ENCODE data around the gene SMYD3.

Gene SMYD3

DNA sequence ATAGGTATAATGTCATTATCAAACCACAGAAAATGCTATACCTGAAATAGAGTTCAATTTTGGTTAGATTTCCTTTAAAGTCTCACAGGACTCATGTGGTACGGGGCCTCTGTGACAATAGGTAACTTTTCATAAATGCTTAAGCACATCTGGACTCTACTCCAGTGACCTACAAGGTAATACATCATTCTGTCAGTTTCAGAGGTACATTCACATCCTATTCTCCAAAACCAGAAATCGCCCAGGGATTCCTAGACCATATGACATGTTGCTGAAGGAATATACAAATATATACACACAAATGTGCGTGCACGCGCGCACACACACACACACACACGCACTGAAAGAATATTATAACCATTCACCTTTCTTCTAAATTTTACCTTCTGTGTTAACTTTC is 311.8 kb downstream of the SMYD3 start:
- Histone ChIP-seq H3K27me3 (ENCODE audit: control insufficient read depth in 2 of 2, insufficient read depth in 2 of 2, low read length in 2 of 2) (no peaks in the 10 kb centered on the region), H3K4me1 (ENCODE audit: control insufficient read depth in 2 of 2, insufficient read depth in 2 of 2, low read length in 2 of 2) (no peaks in the 10 kb centered on the region), H3K27ac (ENCODE audit: low read depth in 2 of 2, low read length in 2 of 2) (no peak overlapping the region), H3K4me3 (ENCODE audit: low read length in 2 of 2) (no peak overlapping the region), H3K9ac (ENCODE audit: low read depth in 1 of 2, low read length in 2 of 2) (no peak overlapping the region), H3K9me3 (ENCODE audit: control insufficient read depth in 2 of 2, low read length in 2 of 2) (no peaks in the 10 kb centered on the region), H3K36me3 (ENCODE audit: control insufficient read depth in 2 of 2, insufficient read depth in 2 of 2, low read length in 2 of 2) (no peaks in the 10 kb centered on the region)

GRCh38 chr1:246193537-246193936 is 313.5 kb downstream of the SMYD3 start:
- Histone ChIP-seq H3K4me3 (ENCODE audit: low read length in 2 of 2) (no peak overlapping the region), H3K9ac (ENCODE audit: low read depth in 1 of 2, low read length in 2 of 2) (no peak overlapping the region), H3K36me3 (ENCODE audit: control insufficient read depth in 2 of 2, insufficient read depth in 2 of 2, low read length in 2 of 2) (no peaks in the 10 kb centered on the region), H3K27ac (ENCODE audit: low read depth in 2 of 2, low read length in 2 of 2) (no peak overlapping the region), H3K4me1 (ENCODE audit: control insufficient read depth in 2 of 2, insufficient read depth in 2 of 2, low read length in 2 of 2) (no peaks in the 10 kb centered on the region), H3K9me3 (ENCODE audit: control insufficient read depth in 2 of 2, low read length in 2 of 2) (no peaks in the 10 kb centered on the region), H3K27me3 (ENCODE audit: control insufficient read depth in 2 of 2, insufficient read depth in 2 of 2, low read length in 2 of 2) (no peaks in the 10 kb centered on the region)

DNA sequence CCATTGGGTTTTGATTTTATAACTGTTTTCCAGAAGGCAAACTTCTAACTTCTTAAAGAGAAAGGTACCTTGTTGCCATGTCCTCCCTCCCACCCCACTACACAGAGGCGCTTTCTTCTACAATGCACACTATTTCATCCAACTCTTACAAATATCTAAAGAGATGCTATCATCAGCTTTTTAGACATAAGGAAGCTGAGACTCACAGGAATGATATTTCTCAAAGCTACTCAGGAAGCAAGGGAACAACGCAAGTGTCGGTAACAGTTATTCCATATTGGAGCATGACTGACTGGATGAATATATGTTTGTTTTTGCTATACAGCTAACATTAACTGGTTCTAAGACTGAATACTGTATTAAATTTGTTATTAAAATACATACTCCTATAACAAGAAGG is 318.0 kb downstream of the SMYD3 start:
- no peaks in the 10 kb centered on the region for H3K4me1 ChIP-seq (ENCODE audit: control insufficient read depth in 2 of 2, insufficient read depth in 2 of 2, low read length in 2 of 2)
- H3K4me3 ChIP-seq (ENCODE audit: low read length in 2 of 2): no peak overlapping the region
- H3K27me3 ChIP-seq (ENCODE audit: control insufficient read depth in 2 of 2, insufficient read depth in 2 of 2, low read length in 2 of 2): no peaks in the 10 kb centered on the region
- H3K9me3 ChIP-seq (ENCODE audit: control insufficient read depth in 2 of 2, low read length in 2 of 2): no peaks in the 10 kb centered on the region
- no peaks in the 10 kb centered on the region for H3K36me3 ChIP-seq (ENCODE audit: control insufficient read depth in 2 of 2, insufficient read depth in 2 of 2, low read length in 2 of 2)
- no peak overlapping the region for H3K27ac ChIP-seq (ENCODE audit: low read depth in 2 of 2, low read length in 2 of 2)
- no peak overlapping the region for H3K9ac ChIP-seq (ENCODE audit: low read depth in 1 of 2, low read length in 2 of 2)

DNA sequence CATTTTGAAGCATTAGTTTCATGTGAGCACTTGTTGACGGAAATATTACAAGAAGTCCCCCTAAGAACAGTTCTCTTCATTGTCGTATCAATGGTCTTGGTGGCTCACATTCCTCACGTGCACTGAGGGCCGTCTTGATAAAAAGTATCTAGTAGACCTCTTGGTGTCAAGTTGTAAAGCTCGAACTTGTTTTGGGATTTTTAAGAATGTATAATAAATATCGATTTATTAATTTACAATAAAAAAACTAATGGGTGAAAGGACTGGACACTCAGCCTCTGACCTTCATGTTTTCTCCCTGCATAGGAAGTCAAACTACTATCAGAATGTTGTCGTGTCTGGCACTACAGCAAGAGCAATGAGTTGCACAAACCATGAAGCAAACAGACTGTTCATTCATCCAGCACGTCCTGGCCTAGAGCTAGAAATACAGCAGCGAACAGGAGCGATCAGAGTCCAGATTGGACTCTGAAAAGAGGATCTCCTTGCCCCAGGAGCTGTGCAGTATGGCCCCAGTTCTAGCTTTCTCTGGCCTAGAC is 319.2 kb downstream of the SMYD3 start:
- H3K9ac ChIP-seq (ENCODE audit: low read depth in 1 of 2, low read length in 2 of 2): no peak overlapping the region

DNA sequence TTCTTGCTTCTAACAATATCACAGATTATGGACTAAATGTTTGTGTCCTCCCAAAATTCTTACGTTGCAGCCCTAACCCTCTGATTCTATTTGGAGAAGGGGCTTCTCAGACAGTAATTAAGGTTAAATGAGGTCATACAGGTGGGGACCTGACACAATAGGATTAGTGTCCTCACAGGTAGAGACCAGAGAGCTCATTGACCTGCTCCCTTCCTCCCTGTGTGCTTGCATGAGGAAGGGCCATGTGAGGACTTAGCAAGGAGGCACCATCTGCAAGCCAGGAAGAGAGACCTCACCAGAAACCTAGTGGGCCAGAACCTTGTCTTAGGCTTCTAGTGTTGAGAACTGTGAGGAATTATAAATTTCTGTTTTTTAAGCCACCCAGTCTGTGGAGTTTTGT is 322.6 kb downstream of the SMYD3 start:
- H3K4me1 ChIP-seq (ENCODE audit: control insufficient read depth in 2 of 2, insufficient read depth in 2 of 2, low read length in 2 of 2): no peaks in the 10 kb centered on the region
- no peaks in the 10 kb centered on the region for H3K27me3 ChIP-seq (ENCODE audit: control insufficient read depth in 2 of 2, insufficient read depth in 2 of 2, low read length in 2 of 2)
- no peak overlapping the region for H3K9ac ChIP-seq (ENCODE audit: low read depth in 1 of 2, low read length in 2 of 2)
- H3K9me3 ChIP-seq (ENCODE audit: control insufficient read depth in 2 of 2, low read length in 2 of 2): no peaks in the 10 kb centered on the region
- no peak overlapping the region for H3K27ac ChIP-seq (ENCODE audit: low read depth in 2 of 2, low read length in 2 of 2)
- H3K4me3 ChIP-seq (ENCODE audit: low read length in 2 of 2): no peak overlapping the region
- no peaks in the 10 kb centered on the region for H3K36me3 ChIP-seq (ENCODE audit: control insufficient read depth in 2 of 2, insufficient read depth in 2 of 2, low read length in 2 of 2)

More for the DNA sequence above, 319.2 kb downstream of the SMYD3 start:
- no peak overlapping the region for H3K4me3 ChIP-seq (ENCODE audit: low read length in 2 of 2)
- H3K27ac ChIP-seq (ENCODE audit: low read depth in 2 of 2, low read length in 2 of 2): no peak overlapping the region
- no peaks in the 10 kb centered on the region for H3K4me1 ChIP-seq (ENCODE audit: control insufficient read depth in 2 of 2, insufficient read depth in 2 of 2, low read length in 2 of 2)
- H3K36me3 ChIP-seq (ENCODE audit: control insufficient read depth in 2 of 2, insufficient read depth in 2 of 2, low read length in 2 of 2): no peaks in the 10 kb centered on the region
- H3K27me3 ChIP-seq (ENCODE audit: control insufficient read depth in 2 of 2, insufficient read depth in 2 of 2, low read length in 2 of 2): no peaks in the 10 kb centered on the region
- H3K9me3 ChIP-seq (ENCODE audit: control insufficient read depth in 2 of 2, low read length in 2 of 2): no peaks in the 10 kb centered on the region

DNA sequence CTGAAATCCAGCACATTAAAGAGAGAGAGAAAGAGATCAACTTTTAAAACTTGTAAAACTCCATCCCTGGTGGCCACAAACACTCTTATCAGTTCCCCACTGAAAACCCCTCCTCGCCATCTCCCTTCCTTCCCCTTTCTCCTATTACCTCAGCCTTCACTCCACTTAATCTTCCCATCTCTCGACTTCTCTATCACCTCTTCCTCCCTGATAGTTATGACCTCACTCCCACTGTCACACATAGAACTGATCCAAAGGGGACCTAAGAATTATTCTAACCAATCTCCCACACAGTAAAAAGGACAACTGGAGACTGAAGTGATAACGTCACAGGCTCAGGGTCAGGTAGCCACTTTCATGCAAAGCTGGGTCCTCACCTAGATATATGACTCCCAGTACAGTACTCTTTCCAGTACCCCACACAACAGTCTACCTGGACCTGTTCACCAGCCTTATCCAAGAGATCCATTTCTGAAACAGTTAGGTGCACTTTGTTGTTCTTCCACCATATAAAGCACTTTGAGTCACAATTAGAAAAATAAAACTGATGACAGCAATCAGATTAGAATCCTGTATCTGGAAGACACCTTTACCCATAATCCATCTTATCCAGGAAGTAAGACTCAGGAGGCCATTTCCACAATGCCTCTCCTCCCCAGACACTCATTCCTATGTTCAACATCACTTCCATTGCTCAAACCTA is 324.8 kb downstream of the SMYD3 start:
- no peak overlapping the region for H3K4me3 ChIP-seq (ENCODE audit: low read length in 2 of 2)
- no peak overlapping the region for H3K9ac ChIP-seq (ENCODE audit: low read depth in 1 of 2, low read length in 2 of 2)
- H3K36me3 ChIP-seq (ENCODE audit: control insufficient read depth in 2 of 2, insufficient read depth in 2 of 2, low read length in 2 of 2): no peaks in the 10 kb centered on the region
- no peak overlapping the region for H3K27ac ChIP-seq (ENCODE audit: low read depth in 2 of 2, low read length in 2 of 2)
- H3K27me3 ChIP-seq (ENCODE audit: control insufficient read depth in 2 of 2, insufficient read depth in 2 of 2, low read length in 2 of 2): no peaks in the 10 kb centered on the region
- no peaks in the 10 kb centered on the region for H3K4me1 ChIP-seq (ENCODE audit: control insufficient read depth in 2 of 2, insufficient read depth in 2 of 2, low read length in 2 of 2)
- no peaks in the 10 kb centered on the region for H3K9me3 ChIP-seq (ENCODE audit: control insufficient read depth in 2 of 2, low read length in 2 of 2)

DNA sequence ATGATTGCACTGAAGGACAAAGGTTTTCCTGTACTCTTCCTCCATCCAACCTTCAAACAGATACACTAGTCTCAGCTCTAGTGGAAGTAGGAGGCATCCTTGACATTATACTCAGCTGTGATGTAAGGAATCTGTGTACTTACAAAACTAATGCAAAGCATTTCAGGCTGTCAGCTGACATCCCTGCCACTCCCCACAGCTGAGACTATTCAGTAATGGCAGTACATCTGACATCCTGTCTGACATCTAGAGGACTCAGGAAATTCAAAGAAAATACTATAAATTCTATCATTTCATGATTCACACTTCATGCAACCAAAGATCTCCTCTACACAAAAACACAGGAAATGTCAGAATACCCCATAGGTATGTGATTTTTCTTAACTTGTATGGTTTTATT is 325.8 kb downstream of the SMYD3 start:
- H3K4me3 ChIP-seq (ENCODE audit: low read length in 2 of 2): no peak overlapping the region
- H3K9me3 ChIP-seq (ENCODE audit: control insufficient read depth in 2 of 2, low read length in 2 of 2): no peaks in the 10 kb centered on the region
- H3K9ac ChIP-seq (ENCODE audit: low read depth in 1 of 2, low read length in 2 of 2): no peak overlapping the region
- H3K27ac ChIP-seq (ENCODE audit: low read depth in 2 of 2, low read length in 2 of 2): no peak overlapping the region
- H3K36me3 ChIP-seq (ENCODE audit: control insufficient read depth in 2 of 2, insufficient read depth in 2 of 2, low read length in 2 of 2): no peaks in the 10 kb centered on the region
- no peaks in the 10 kb centered on the region for H3K27me3 ChIP-seq (ENCODE audit: control insufficient read depth in 2 of 2, insufficient read depth in 2 of 2, low read length in 2 of 2)
- H3K4me1 ChIP-seq (ENCODE audit: control insufficient read depth in 2 of 2, insufficient read depth in 2 of 2, low read length in 2 of 2): no peaks in the 10 kb centered on the region

GRCh38 chr1:246179401-246179800 is 327.7 kb downstream of the SMYD3 start:
- Histone ChIP-seq H3K4me1 (ENCODE audit: control insufficient read depth in 2 of 2, insufficient read depth in 2 of 2, low read length in 2 of 2) (no peaks in the 10 kb centered on the region), H3K4me3 (ENCODE audit: low read length in 2 of 2) (no peak overlapping the region), H3K27me3 (ENCODE audit: control insufficient read depth in 2 of 2, insufficient read depth in 2 of 2, low read length in 2 of 2) (no peaks in the 10 kb centered on the region), H3K27ac (ENCODE audit: low read depth in 2 of 2, low read length in 2 of 2) (no peak overlapping the region), H3K36me3 (ENCODE audit: control insufficient read depth in 2 of 2, insufficient read depth in 2 of 2, low read length in 2 of 2) (no peaks in the 10 kb centered on the region), H3K9me3 (ENCODE audit: control insufficient read depth in 2 of 2, low read length in 2 of 2) (no peaks in the 10 kb centered on the region), H3K9ac (ENCODE audit: low read depth in 1 of 2, low read length in 2 of 2) (no peak overlapping the region)

- Histone ChIP-seq H3K9ac (ENCODE audit: low read depth in 1 of 2, low read length in 2 of 2) (no peak overlapping the region), H3K36me3 (ENCODE audit: control insufficient read depth in 2 of 2, insufficient read depth in 2 of 2, low read length in 2 of 2) (no peaks in the 10 kb centered on the region), H3K4me3 (ENCODE audit: low read length in 2 of 2) (no peak overlapping the region), H3K4me1 (ENCODE audit: control insufficient read depth in 2 of 2, insufficient read depth in 2 of 2, low read length in 2 of 2) (no peaks in the 10 kb centered on the region), H3K27ac (ENCODE audit: low read depth in 2 of 2, low read length in 2 of 2) (no peak overlapping the region), H3K27me3 (ENCODE audit: control insufficient read depth in 2 of 2, insufficient read depth in 2 of 2, low read length in 2 of 2) (no peaks in the 10 kb centered on the region), H3K9me3 (ENCODE audit: control insufficient read depth in 2 of 2, low read length in 2 of 2) (no peaks in the 10 kb centered on the region)
These were observed 328.3 kb downstream of the SMYD3 start for GRCh38 chr1:246178717-246179311.

DNA sequence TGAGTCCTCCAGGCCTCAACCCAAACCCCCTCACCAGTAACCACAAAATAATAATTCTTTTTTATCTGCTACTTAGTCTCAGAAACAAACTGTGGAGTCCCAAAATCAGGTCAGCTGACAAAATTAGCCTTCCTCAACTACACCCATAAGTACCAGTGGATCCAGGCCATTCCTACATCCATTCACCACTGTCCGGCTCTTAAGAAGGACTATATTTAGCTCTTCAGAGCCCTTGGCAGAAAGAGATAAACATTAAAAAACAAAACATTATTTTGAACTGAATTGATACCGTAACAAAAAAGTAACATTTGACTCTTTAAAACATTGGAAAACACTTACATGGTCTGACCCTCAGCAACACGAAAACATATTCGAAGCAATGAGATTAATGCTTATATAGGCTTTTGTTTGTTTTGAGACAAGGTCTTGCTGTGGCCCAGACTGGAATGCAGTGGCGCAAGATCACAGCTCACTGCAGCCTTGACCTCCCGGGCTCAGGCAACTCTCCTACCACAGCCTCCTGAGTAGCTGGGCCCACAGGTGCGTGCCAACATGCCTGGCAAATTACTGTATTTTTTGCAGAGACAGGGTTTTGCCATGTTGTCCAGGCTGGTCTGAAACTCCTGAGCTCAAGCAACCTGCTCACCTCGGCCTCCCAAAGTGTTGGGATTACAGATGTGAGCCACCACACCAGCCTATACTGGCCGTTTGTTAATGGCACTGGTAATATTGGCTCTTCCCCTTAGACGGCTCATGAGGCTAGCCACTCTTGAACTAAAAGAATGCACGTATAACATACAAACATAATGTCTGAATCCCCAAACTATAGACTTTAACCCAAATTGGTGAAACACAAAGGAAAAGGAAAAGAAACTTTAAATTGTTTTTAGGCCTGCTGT is 330.7 kb downstream of the SMYD3 start:
- H3K4me3 ChIP-seq (ENCODE audit: low read length in 2 of 2): no peak overlapping the region
- no peak overlapping the region for H3K9ac ChIP-seq (ENCODE audit: low read depth in 1 of 2, low read length in 2 of 2)
- H3K27ac ChIP-seq (ENCODE audit: low read depth in 2 of 2, low read length in 2 of 2): no peak overlapping the region
- no peaks in the 10 kb centered on the region for H3K4me1 ChIP-seq (ENCODE audit: control insufficient read depth in 2 of 2, insufficient read depth in 2 of 2, low read length in 2 of 2)
- no peaks in the 10 kb centered on the region for H3K9me3 ChIP-seq (ENCODE audit: control insufficient read depth in 2 of 2, low read length in 2 of 2)
- H3K36me3 ChIP-seq (ENCODE audit: control insufficient read depth in 2 of 2, insufficient read depth in 2 of 2, low read length in 2 of 2): no peaks in the 10 kb centered on the region
- no peaks in the 10 kb centered on the region for H3K27me3 ChIP-seq (ENCODE audit: control insufficient read depth in 2 of 2, insufficient read depth in 2 of 2, low read length in 2 of 2)

All from mucosa of rectum (tissue), 2 donors.